Daoy (cell line): ENCODE measurements around the gene ATF7. TPM values are rescaled to one million over a fixed set of nuclear protein-coding genes. Genes with fewer than 3 reads are reported as not detected.

Source experiments
- total RNA-seq: library from RNA; depleted of rRNA; stranded (reverse); fragments of >200 nt; shearing (Covaris generic); gene quantifications from 2 replicates; pipeline ENCODE4 v1.2.3, GENCODE V29; 2014; rRNA removed

The ATF7 gene
- total RNA-seq, 1 experiment from 2014 or later: 4.1 TPM

Other genes starting within 250 kb of the ATF7 start
- gene SP1, start 246.2 kb downstream of the ATF7 start, total RNA-seq: 18.3 and 21.8 TPM in 2 replicates
- gene AMHR2, start 202.5 kb downstream of the ATF7 start, total RNA-seq: not detected in 2 replicates
- 60.9 and 85.2 TPM in 2 replicates for gene PRR13, start 184.6 kb downstream of the ATF7 start, total RNA-seq
- gene PCBP2, start 174.3 kb downstream of the ATF7 start, total RNA-seq: 120 and 148 TPM in 2 replicates
- 5.6 and 5.7 TPM in 2 replicates for gene MAP3K12, start 126.9 kb downstream of the ATF7 start, total RNA-seq
- gene TARBP2, start 125.1 kb downstream of the ATF7 start, total RNA-seq: 58.1 and 75.8 TPM in 2 replicates
- gene NPFF, start 118.9 kb downstream of the ATF7 start, total RNA-seq: not detected in 2 replicates
- gene ATP5MC2, start 49.7 kb upstream of the ATF7 start, total RNA-seq: 351 and 471 TPM in 2 replicates
- 15.1 and 21.4 TPM in 2 replicates for gene CALCOCO1, start 101.1 kb upstream of the ATF7 start, total RNA-seq
- not detected in 2 replicates for gene CISTR, start 125.6 kb upstream of the ATF7 start, total RNA-seq